HCT116 (cell line): ENCODE data around the gene SEMA4F. TPM values are rescaled to one million over a fixed set of nuclear protein-coding genes. Genes with fewer than 3 reads are reported as not detected.

Source experiments
- ATAC-seq: fragments of 200-7000 bp; cut with Tn5 transposase; 2 replicates; pipeline ENCODE4 v1.9.1; 2020; ENCODE audit warnings: mild to moderate bottlenecking, moderate library complexity
- BruUV-seq: library from RNA; stranded (reverse); fragments of 400-500 nt; replicated peaks from 2 replicates; lab custom pipeline; 2021; lab: Mats Ljungman, UMichigan
- CTCF ChIA-PET: fragments of 300-600 bp; sonication (Branson Sonifier 250); formaldehyde crosslinking; loops from one replicate; lab custom pipeline; 2021; ENCODE audit warnings: antibody characterized with exemption; lab: Charles Lee
- POLR2A ChIA-PET: fragments of 300-600, 350-600 bp; sonication (Branson Sonifier 250); formaldehyde crosslinking; loops from one replicate; lab custom pipeline; 2021; ENCODE audit warnings: antibody characterized with exemption; lab: Charles Lee
- RAD21 ChIA-PET, 2 experiments: fragments of 300-600 bp; sonication (Branson Sonifier 250); formaldehyde crosslinking; loops; one replicate each; lab custom pipeline; 2023; ENCODE audit warnings: low total read pairs in 2 of 2; ENCODE audit not compliant: uncharacterized antibody in 2 of 2, unreplicated experiment in 2 of 2, low non-redundant PET in 1 of 2; lab: Charles Lee
- DNase-seq: peaks from one replicate; pipeline ENCODE4 v3.0.0-alpha.2; 2010; ENCODE audit warnings: low read depth, low spot score
- H2AFZ ChIP-seq: fragments of 200-600 bp; shearing (Covaris generic), sonication (generic); 2 replicates; pipeline ENCODE4 v1.6.1; 2017; ENCODE audit warnings: low read depth, mixed run types, mixed read lengths, antibody characterized with exemption, low read length; ENCODE audit not compliant: poor library complexity, severe bottlenecking
- H3K27ac ChIP-seq: 2 replicates; pipeline ENCODE4 v1.5.1; 2012; ENCODE audit warnings: low read depth, low read length
- H3K27me3 ChIP-seq: fragments of 200-600 bp; sonication (generic); 2 replicates; pipeline ENCODE4 v1.6.1; 2016; ENCODE audit warnings: mixed run types, low read length, mixed read lengths; ENCODE audit not compliant: insufficient read depth
- H3K36me3 ChIP-seq, 2 experiments: fragments of 200-500 bp in 1 of 2; fragments of 200-600 bp in 1 of 2; sonication (Bioruptor generic) in 1 of 2; sonication (generic) in 1 of 2; 2 replicates each; pipeline versions ENCODE4 v1.5.1 to v1.6.1; 2014 to 2016; ENCODE audit warnings: low read length in 2 of 2, inconsistent platforms in 1 of 2, mixed read lengths in 1 of 2, mixed run types in 1 of 2; ENCODE audit not compliant: insufficient read depth in 2 of 2, control insufficient read depth in 1 of 2
- H3K4me1 ChIP-seq, 2 experiments: fragments of 200-600 bp in 1 of 2; sonication (generic) in 1 of 2; 2 replicates each; pipeline versions ENCODE4 v1.5.1 to v1.6.1; 2012 to 2017; ENCODE audit warnings: low read length in 2 of 2, inconsistent platforms in 1 of 2, mild to moderate bottlenecking in 1 of 2, mixed read lengths in 1 of 2, mixed run types in 1 of 2, moderate library complexity in 1 of 2; ENCODE audit not compliant: insufficient read depth in 2 of 2, control insufficient read depth in 1 of 2
- H3K4me2 ChIP-seq: fragments of 200-600 bp; sonication (generic); 2 replicates; pipeline ENCODE4 v1.6.1; 2017; ENCODE audit warnings: mixed run types, low read length, mixed read lengths
- H3K4me3 ChIP-seq, 2 experiments: fragments of 200-600 bp in 1 of 2; sonication (generic) in 1 of 2; replicated peaks in 1 of 2; 2 replicates each; pipeline ENCODE4 v1.5.1; 2011 to 2016; ENCODE audit warnings: low read length in 2 of 2, control low read depth in 1 of 2, low read depth in 1 of 2, mild to moderate bottlenecking in 1 of 2, mixed read lengths in 1 of 2, mixed run types in 1 of 2
- H3K79me2 ChIP-seq: fragments of 200-600 bp; sonication (generic); 2 replicates; pipeline ENCODE4 v1.6.1; 2017; ENCODE audit warnings: mild to moderate bottlenecking, mixed run types, low read length, moderate library complexity, mixed read lengths; ENCODE audit not compliant: insufficient read depth
- H3K9ac ChIP-seq: fragments of 200-600 bp; sonication (generic); 2 replicates; pipeline ENCODE4 v1.6.1; 2016; ENCODE audit warnings: low read length, mixed read lengths
- H3K9me2 ChIP-seq: fragments of 200-600 bp; sonication (generic), shearing (Covaris generic); 2 replicates; pipeline ENCODE4 v1.6.1; 2017; ENCODE audit warnings: mixed run types, mild to moderate bottlenecking, moderate library complexity; ENCODE audit not compliant: insufficient read depth
- H3K9me3 ChIP-seq, 2 experiments: fragments of 200-500 bp in 1 of 2; fragments of 200-600 bp in 1 of 2; sonication (Bioruptor generic) in 1 of 2; sonication (generic) in 1 of 2; 2 replicates each; pipeline ENCODE4 v1.6.1; 2014 to 2017; ENCODE audit warnings: low read length in 2 of 2, mixed read lengths in 2 of 2, inconsistent platforms in 1 of 2, low read depth in 1 of 2, mild to moderate bottlenecking in 1 of 2, mixed run types in 1 of 2, moderate library complexity in 1 of 2; ENCODE audit not compliant: control insufficient read depth in 1 of 2, insufficient read depth in 1 of 2
- H4K20me1 ChIP-seq: fragments of 200-600 bp; sonication (generic), shearing (Covaris generic); 2 replicates; pipeline ENCODE4 v1.6.1; 2017; ENCODE audit warnings: mixed run types, mild to moderate bottlenecking, moderate library complexity; ENCODE audit not compliant: insufficient read depth
- CBX3 ChIP-seq: IDR thresholded peaks from 2 replicates; pipeline ENCODE4 v1.6.1; 2012; ENCODE audit warnings: low read depth
- EZH2phosphoT487 ChIP-seq: fragments of 200-600 bp; IDR thresholded peaks from 2 replicates; pipeline ENCODE4 v1.6.1; 2018; ENCODE audit warnings: antibody characterized with exemption, borderline replicate concordance
- FOSL1 ChIP-seq: IDR thresholded peaks from 2 replicates; pipeline ENCODE4 v1.6.1; 2012; ENCODE audit warnings: low read depth
- POLR2A ChIP-seq: IDR thresholded peaks from 2 replicates; pipeline ENCODE4 v1.7.0; 2011; ENCODE audit warnings: borderline replicate concordance; ENCODE audit not compliant: insufficient read depth, insufficient read length; ENCODE audit errors: extremely low read depth
- POLR2AphosphoS5 ChIP-seq: IDR thresholded peaks from 2 replicates; pipeline ENCODE4 v1.6.1; 2011; ENCODE audit warnings: mild to moderate bottlenecking, low read depth, low read length, moderate library complexity
- SIN3A ChIP-seq: IDR thresholded peaks from 2 replicates; pipeline ENCODE4 v1.6.1; 2012; ENCODE audit warnings: low read depth
- SP1 ChIP-seq: IDR thresholded peaks from 2 replicates; pipeline ENCODE4 v1.6.1; 2012; ENCODE audit warnings: low read depth
- TCF7L2 ChIP-seq: IDR thresholded peaks from 2 replicates; pipeline ENCODE4 v1.7.0; 2011; ENCODE audit warnings: borderline replicate concordance, inconsistent platforms; ENCODE audit not compliant: insufficient read depth, insufficient read length; ENCODE audit errors: extremely low read depth
- ZFX ChIP-seq: fragments of 450-650 bp; IDR thresholded peaks from 2 replicates; pipeline ENCODE4 v1.6.1; 2017
- ZNF274 ChIP-seq: fragments of 200-500 bp; sonication (Bioruptor generic); IDR thresholded peaks from 2 replicates; pipeline ENCODE4 v1.6.1; 2014; ENCODE audit warnings: mild to moderate bottlenecking, low read depth, low read length, inconsistent platforms
- intact Hi-C: fragments of 100-400 bp; cut with micrococcal nuclease; formaldehyde crosslinking; loops from 2 replicates; pipeline ENCODE4 v1.10.0; 2022
- total RNA-seq: library from RNA; stranded (reverse); gene quantifications from one replicate; pipeline ENCODE4 v1.2.1, GENCODE V29; 2021; ENCODE audit not compliant: unreplicated experiment
- TF ChIP-seq, protein P1 (sequence below): IDR thresholded peaks from 2 replicates; pipeline ENCODE4 v1.6.1; 2012
- TF ChIP-seq, protein P2 (sequence below): IDR thresholded peaks from 2 replicates; pipeline ENCODE4 v1.6.1; 2012

The SEMA4F gene
- total RNA-seq, 1 experiment from 2014 or later: 12.3 TPM

DNA sequence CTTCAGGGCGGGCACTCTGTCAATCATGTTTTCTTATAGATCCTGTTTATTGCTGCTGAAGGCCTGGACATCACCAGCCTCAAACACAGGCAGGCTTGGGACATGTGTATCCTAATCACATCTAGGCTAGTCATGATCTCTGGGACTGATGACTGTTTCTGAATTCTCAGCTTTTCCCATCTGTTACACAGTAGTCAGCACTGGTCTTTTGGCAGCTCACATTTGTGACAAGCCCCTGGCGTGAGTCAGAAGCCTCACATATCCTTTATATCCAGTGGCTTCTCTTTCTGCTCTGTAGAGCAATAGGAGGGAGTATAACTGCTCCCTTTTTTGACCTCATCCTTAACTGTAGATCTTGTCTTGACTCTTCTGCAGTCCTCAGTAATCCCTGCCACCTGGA is 4.5 kb downstream of the SEMA4F start (continued):
- TF ChIP-seq POLR2AphosphoS5: no peak
- no peak for TF ChIP-seq FOSL1
- no peak for TF ChIP-seq POLR2A
- TF ChIP-seq EZH2phosphoT487: no peak
- no peak for TF ChIP-seq ZNF274
- no peak for TF ChIP-seq SIN3A
- TF ChIP-seq, protein P1, sequence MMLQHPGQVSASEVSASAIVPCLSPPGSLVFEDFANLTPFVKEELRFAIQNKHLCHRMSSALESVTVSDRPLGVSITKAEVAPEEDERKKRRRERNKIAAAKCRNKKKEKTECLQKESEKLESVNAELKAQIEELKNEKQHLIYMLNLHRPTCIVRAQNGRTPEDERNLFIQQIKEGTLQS: no peak
- TF ChIP-seq ZFX: no peak

DNA sequence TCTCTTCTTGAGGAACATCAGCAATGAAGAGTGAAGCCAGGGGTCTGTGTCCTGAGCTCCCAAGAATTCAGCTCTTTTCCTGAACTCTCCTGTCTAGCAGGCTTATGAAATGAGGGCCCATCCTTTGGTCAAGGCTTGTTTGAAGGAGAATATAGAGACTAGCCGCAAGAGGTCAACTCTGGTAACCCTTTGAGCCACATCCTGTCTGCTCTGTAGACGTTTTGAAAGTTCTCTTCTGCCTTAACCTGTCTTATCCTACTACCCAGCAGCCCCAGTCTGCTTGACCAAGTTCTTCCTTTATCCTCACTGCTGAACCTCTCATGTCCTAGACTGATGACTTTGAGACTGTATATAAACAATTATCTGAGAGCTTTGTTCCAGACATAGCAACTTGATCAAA is 5.4 kb downstream of the SEMA4F start:
- ATAC-seq: no peak
- TF ChIP-seq TCF7L2: no peak
- TF ChIP-seq, all 23 proteins: peak for 0
- Histone ChIP-seq H3K9ac (no peak overlapping the region), H3K9me3 (no peaks in the 10 kb centered on the region), H3K36me3 (0 out of 4 replicates have a peak, but pooled peaks cover 0 to 2% of the 10 kb centered on the region in 2 experiments), H3K27me3 (no peaks in the 10 kb centered on the region), H3K9me2 (no peaks in the 10 kb centered on the region), H2AFZ (no peak overlapping the region), H3K4me1 (peaks cover 0 to 12% of the 10 kb centered on the region in 2 experiments; a peak in 2 of 4 replicates), H3K79me2 (no peaks in the 10 kb centered on the region), H4K20me1 (no peaks in the 10 kb centered on the region), H3K27ac (no peak overlapping the region), H3K4me3 (no peak overlapping the region), H3K4me2 (no peak overlapping the region)
- intact Hi-C loops: no loop called here
- no peak for DNase-seq
- ChIA-PET CTCF (no interaction called here), POLR2A (no interaction called here), RAD21 (no interaction called here)
- BruUV-seq: no TSS peak

DNA sequence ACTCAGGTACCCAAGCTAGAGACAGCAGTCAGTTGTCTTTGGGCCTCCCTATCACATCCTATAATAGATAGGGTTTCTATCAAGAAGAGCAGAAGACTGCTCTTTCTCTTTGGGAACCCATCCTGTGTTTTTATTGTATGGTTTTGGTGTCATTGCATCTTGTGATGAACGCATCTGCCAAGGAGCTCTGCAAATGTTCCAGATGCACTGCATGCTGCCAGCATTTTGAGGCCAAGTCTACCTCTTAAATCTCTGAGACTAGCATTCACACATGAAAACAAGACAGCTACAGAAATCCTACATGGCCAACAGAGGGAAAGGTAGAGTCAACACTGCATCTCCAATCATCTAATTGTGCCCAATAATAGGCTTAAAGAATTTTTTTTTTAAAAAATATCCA is 14.0 kb downstream of the SEMA4F start:
- DNase-seq (no peak), ATAC-seq (no peak)
- TF ChIP-seq SP1: no peak
- TF ChIP-seq CBX3: no peak
- TF ChIP-seq, protein P2, sequence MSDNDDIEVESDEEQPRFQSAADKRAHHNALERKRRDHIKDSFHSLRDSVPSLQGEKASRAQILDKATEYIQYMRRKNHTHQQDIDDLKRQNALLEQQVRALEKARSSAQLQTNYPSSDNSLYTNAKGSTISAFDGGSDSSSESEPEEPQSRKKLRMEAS: no peak
- Histone ChIP-seq H3K4me1 (no peaks in the 10 kb centered on the region; a peak in 1 of 4 replicates), H3K4me2 (no peak overlapping the region), H3K9me3 (no peaks in the 10 kb centered on the region), H4K20me1 (no peaks in the 10 kb centered on the region), H3K27ac (no peak overlapping the region), H3K4me3 (no peak overlapping the region), H2AFZ (no peak overlapping the region), H3K9ac (no peak overlapping the region), H3K27me3 (no peaks in the 10 kb centered on the region), H3K79me2 (no peaks in the 10 kb centered on the region), H3K36me3 (no peaks in the 10 kb centered on the region), H3K9me2 (no peaks in the 10 kb centered on the region)
- ChIA-PET CTCF (no interaction called here), RAD21 (no interaction called here), POLR2A (no interaction called here)
- intact Hi-C loops: no loop called here
- no TSS peak for BruUV-seq
